ENCODE results near the gene ACTG1.

Gene ACTG1

GRCh38 chr17:81551458-81552243 lies 39.1 kb upstream of the ACTG1 start:
- DNase-seq (ENCODE audit: extremely low read depth, insufficient read length), result no peak
- H3K36me3 ChIP-seq (ENCODE audit: control insufficient read depth, insufficient read depth, low read length), result peaks cover 19% of the 10 kb centered on the region
- peak overlapping the region; percentile 87 for H3K4me3 ChIP-seq (replicated peaks; ENCODE audit: low read depth, low read length)
- TF ChIP-seq CTCF (IDR thresholded peaks at IDR 0.05; ENCODE audit: insufficient read depth, low read length, poor library complexity, severe bottlenecking), result no peak
- no peaks in the 10 kb centered on the region for H3K27me3 ChIP-seq (replicated peaks; ENCODE audit: control insufficient read depth, insufficient read depth, low read length)

GRCh38 chr17:81550830-81551457 lies 38.3 kb upstream of the ACTG1 start:
- Histone ChIP-seq H3K36me3 (ENCODE audit: control insufficient read depth, insufficient read depth, low read length) (peaks cover 22% of the 10 kb centered on the region), H3K27me3 (replicated peaks; ENCODE audit: control insufficient read depth, insufficient read depth, low read length) (no peaks in the 10 kb centered on the region), H3K4me3 (replicated peaks; ENCODE audit: low read depth, low read length) (peak overlapping the region; percentile 87)
- DNase-seq (ENCODE audit: extremely low read depth, insufficient read length), result no peak
- no peak for TF ChIP-seq CTCF (IDR thresholded peaks at IDR 0.05; ENCODE audit: insufficient read depth, low read length, poor library complexity, severe bottlenecking)

- H3K36me3 ChIP-seq (ENCODE audit: control insufficient read depth, insufficient read depth, low read length), result peaks cover 26% of the 10 kb centered on the region
- H3K4me3 ChIP-seq (replicated peaks; ENCODE audit: low read depth, low read length), result no peak overlapping the region
- no peak for TF ChIP-seq CTCF (IDR thresholded peaks at IDR 0.05; ENCODE audit: insufficient read depth, low read length, poor library complexity, severe bottlenecking)
- no peak for DNase-seq (ENCODE audit: extremely low read depth, insufficient read length)
- no peaks in the 10 kb centered on the region for H3K27me3 ChIP-seq (replicated peaks; ENCODE audit: control insufficient read depth, insufficient read depth, low read length)
These were observed 37.7 kb upstream of the ACTG1 start for GRCh38 chr17:81550285-81550684.

DNA sequence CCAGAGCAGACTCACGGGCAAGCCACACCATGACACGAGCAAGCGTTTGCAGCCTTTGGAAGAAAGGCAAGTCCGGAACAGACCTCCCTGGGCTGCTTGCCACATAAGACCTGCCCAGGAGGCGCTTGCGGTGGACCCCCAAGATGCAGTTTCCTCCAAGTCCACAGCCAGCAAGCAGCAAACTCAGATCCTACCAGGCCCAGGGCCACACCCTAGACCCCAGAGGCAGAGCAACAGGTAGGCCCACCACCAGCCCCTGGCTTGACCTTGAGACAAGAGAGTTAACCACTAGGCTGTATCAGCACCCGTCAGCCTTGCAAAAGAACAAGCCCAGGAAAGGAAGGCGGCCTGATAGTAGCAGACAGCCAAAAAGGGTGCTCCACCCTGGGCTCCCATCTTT lies 37.2 kb upstream of the ACTG1 start:
- no peak for TF ChIP-seq CTCF (IDR thresholded peaks at IDR 0.05; ENCODE audit: insufficient read depth, low read length, poor library complexity, severe bottlenecking)
- H3K27me3 ChIP-seq (replicated peaks; ENCODE audit: control insufficient read depth, insufficient read depth, low read length), result no peaks in the 10 kb centered on the region
- no peak overlapping the region for H3K4me3 ChIP-seq (replicated peaks; ENCODE audit: low read depth, low read length)
- DNase-seq (ENCODE audit: extremely low read depth, insufficient read length), result no peak
- peaks cover 26% of the 10 kb centered on the region for H3K36me3 ChIP-seq (ENCODE audit: control insufficient read depth, insufficient read depth, low read length)

DNA sequence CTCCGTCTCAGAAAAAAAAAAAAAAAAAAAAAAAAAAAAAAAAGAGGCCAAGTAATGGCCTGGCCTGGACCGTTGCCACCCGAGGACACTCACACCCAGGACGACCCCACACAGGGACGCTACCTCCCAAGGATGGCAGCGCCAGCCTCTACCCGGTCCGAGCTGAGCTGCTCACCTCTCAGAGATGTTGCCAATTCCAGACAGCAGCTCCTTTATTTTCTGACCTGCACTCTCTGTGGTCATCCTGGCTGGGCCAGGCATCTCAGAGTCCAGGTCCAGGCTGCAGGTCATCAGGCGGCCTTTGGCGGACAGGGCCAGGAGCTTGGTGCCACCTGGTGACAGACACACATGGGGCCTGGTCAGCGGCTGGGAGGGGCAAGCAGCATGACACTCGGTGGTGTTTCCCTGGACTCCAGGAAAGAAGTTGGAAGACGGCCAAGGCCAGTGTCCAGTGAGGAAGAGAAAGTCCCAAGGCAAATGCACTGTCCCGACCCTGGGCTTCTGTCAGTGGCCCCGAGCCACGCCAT lies 36.5 kb upstream of the ACTG1 start:
- DNase-seq (ENCODE audit: extremely low read depth, insufficient read length), result no peak
- TF ChIP-seq CTCF (IDR thresholded peaks at IDR 0.05; ENCODE audit: insufficient read depth, low read length, poor library complexity, severe bottlenecking), result no peak
- Histone ChIP-seq H3K27me3 (replicated peaks; ENCODE audit: control insufficient read depth, insufficient read depth, low read length) (no peaks in the 10 kb centered on the region), H3K36me3 (ENCODE audit: control insufficient read depth, insufficient read depth, low read length) (peaks cover 29% of the 10 kb centered on the region), H3K4me3 (replicated peaks; ENCODE audit: low read depth, low read length) (no peak overlapping the region)
